NB4 (cell line): ENCODE data around the gene CEP135.
A peak's percentile ranks its signal among the peaks of the same experiment; 100 is the strongest.

Experiments
- DNase-seq: peaks from one replicate; pipeline ENCODE4 v3.0.0; 2010; ENCODE audit warnings: low read depth
- H3K4me3 ChIP-seq: one replicate; pipeline ENCODE4 v1.5.1; 2011; ENCODE audit warnings: mild to moderate bottlenecking, low read depth, low read length, moderate library complexity
- CTCF ChIP-seq: IDR thresholded peaks from one replicate; pipeline ENCODE4 v1.5.1; 2012; ENCODE audit warnings: low read depth, low read length
- MAX ChIP-seq: IDR thresholded peaks from 2 replicates; pipeline ENCODE4 v1.6.1; 2011; ENCODE audit warnings: low read depth, low read length
- MYC ChIP-seq: IDR thresholded peaks from 2 replicates; pipeline ENCODE4 v1.6.1; 2011; ENCODE audit warnings: low read depth, low read length
- POLR2A ChIP-seq: IDR thresholded peaks from 2 replicates; pipeline ENCODE4 v1.6.1; 2011; ENCODE audit warnings: mild to moderate bottlenecking; ENCODE audit not compliant: insufficient read length; ENCODE audit errors: extremely low read depth

CEP135 gene

GRCh38 chr4:55948726-55949481, at the start of gene CEP135:
TSS of gene CEP135 (plus strand) at chr4:55948945. CDS start at chr4:55952131, 3,186 bp downstream.
- H3K4me3 ChIP-seq: peak within 1 kb of the TSS; percentile 80
- peak; percentile 95 for DNase-seq
- TF ChIP-seq MAX (peak; percentile 34), MYC (peak; percentile 47), POLR2A (peak; percentile 59), CTCF (peak; percentile 80)

- no peak overlapping the region for H3K4me3 ChIP-seq
- TF ChIP-seq POLR2A (no peak), MYC (no peak), MAX (no peak)
- no peak for DNase-seq
These were observed 46.1 kb upstream of the CEP135 start for GRCh38 chr4:55902677-55903076.

- TF ChIP-seq MAX (no peak), CTCF (no peak), MYC (no peak), POLR2A (no peak)
- no peak for DNase-seq
These were observed 45.2 kb upstream of the CEP135 start for GRCh38 chr4:55903577-55903976.

GRCh38 chr4:55904576-55904975, 44.2 kb upstream of the CEP135 start:
- TF ChIP-seq POLR2A: no peak
- no peak for TF ChIP-seq MYC
- no peak for TF ChIP-seq MAX
- no peak for TF ChIP-seq CTCF
- H3K4me3 ChIP-seq: no peak overlapping the region
- DNase-seq: no peak

More at GRCh38 chr4:55903577-55903976, 45.2 kb upstream of the CEP135 start:
- no peak overlapping the region for H3K4me3 ChIP-seq

- no peak overlapping the region for H3K4me3 ChIP-seq
- DNase-seq: no peak
- no peak for TF ChIP-seq MYC
- TF ChIP-seq CTCF: no peak
- no peak for TF ChIP-seq POLR2A
- no peak for TF ChIP-seq MAX
These were observed 42.4 kb upstream of the CEP135 start for GRCh38 chr4:55906323-55906722.

GRCh38 chr4:55906989-55907388, 41.8 kb upstream of the CEP135 start:
- TF ChIP-seq CTCF (no peak), POLR2A (no peak), MAX (no peak), MYC (no peak)
- no peak overlapping the region for H3K4me3 ChIP-seq
- no peak for DNase-seq
